Hepatocyte (in vitro differentiated cells): ENCODE results near the gene TGFB3.

ENCODE experiments used
- EZH2 ChIP-seq: fragments of 200-600 bp; sonication (generic); IDR thresholded peaks from 2 replicates; pipeline ENCODE4 v1.6.1; 2016; ENCODE audit warnings: antibody characterized with exemption, mild to moderate bottlenecking, borderline replicate concordance
- EZH2phosphoT487 ChIP-seq: fragments of 200-600 bp; sonication (generic); IDR thresholded peaks from one replicate; pipeline ENCODE4 v1.6.1; 2018; ENCODE audit warnings: antibody characterized with exemption, mild to moderate bottlenecking, low read depth, moderate library complexity; ENCODE audit not compliant: unreplicated experiment, severe bottlenecking
- TF ChIP-seq, protein P1 (sequence below): fragments of 200-600 bp; sonication (generic); IDR thresholded peaks from 2 replicates; pipeline ENCODE4 v1.5.1; 2016; ENCODE audit warnings: antibody characterized with exemption, mild to moderate bottlenecking; ENCODE audit not compliant: poor library complexity

DNA sequence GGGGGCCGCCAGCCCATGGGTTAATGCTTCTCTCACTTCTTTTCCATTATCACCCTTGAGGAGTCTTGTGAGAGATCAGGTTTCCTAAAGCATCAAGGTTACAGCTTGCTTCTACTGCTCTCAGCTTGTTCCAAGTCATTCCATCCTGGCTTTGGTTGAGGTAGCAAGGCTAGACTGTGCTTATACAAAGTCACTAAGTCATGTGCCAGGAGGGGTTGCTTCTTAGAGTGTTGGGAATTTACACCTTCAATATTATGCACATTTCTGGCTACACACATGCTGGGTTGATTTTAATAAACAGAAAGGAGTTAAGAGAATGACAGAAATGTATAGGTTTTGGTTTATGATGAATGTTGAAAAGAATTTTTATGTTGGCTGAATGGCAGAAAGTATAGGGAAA, 25.6 kb upstream of the TGFB3 start:
- TF ChIP-seq, protein P1, sequence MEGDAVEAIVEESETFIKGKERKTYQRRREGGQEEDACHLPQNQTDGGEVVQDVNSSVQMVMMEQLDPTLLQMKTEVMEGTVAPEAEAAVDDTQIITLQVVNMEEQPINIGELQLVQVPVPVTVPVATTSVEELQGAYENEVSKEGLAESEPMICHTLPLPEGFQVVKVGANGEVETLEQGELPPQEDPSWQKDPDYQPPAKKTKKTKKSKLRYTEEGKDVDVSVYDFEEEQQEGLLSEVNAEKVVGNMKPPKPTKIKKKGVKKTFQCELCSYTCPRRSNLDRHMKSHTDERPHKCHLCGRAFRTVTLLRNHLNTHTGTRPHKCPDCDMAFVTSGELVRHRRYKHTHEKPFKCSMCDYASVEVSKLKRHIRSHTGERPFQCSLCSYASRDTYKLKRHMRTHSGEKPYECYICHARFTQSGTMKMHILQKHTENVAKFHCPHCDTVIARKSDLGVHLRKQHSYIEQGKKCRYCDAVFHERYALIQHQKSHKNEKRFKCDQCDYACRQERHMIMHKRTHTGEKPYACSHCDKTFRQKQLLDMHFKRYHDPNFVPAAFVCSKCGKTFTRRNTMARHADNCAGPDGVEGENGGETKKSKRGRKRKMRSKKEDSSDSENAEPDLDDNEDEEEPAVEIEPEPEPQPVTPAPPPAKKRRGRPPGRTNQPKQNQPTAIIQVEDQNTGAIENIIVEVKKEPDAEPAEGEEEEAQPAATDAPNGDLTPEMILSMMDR, result no peak
- no peak for TF ChIP-seq EZH2phosphoT487
- no peak for TF ChIP-seq EZH2
